ENCODE data around the gene XRCC1.

- TF ChIP-seq MLX (CRISPR knock-in tag; conservative IDR thresholded peaks at IDR 0.05) (no peak), MYC (IDR thresholded peaks at IDR 0.05; ENCODE audit: low read depth, low read length) (no peak), MYC (CRISPR knock-in tag; IDR thresholded peaks at IDR 0.05; ENCODE audit: borderline replicate concordance, low read depth) (no peak), FOXK1 (CRISPR knock-in tag; IDR thresholded peaks at IDR 0.05; ENCODE audit: borderline replicate concordance) (no peak), FOXM1 (IDR thresholded peaks at IDR 0.05; ENCODE audit: low read depth) (no peak), FOXM1 (CRISPR knock-in tag; IDR thresholded peaks at IDR 0.05; ENCODE audit: low read depth) (no peak), CTCF (IDR thresholded peaks at IDR 0.05 in 2 of 3, conservative IDR thresholded peaks at IDR 0.05 in 1 of 3; ENCODE audit: insufficient read depth in 2 of 3, low read depth in 1 of 3, low read length in 3 of 3) (no peak), ZKSCAN1 (IDR thresholded peaks at IDR 0.05; ENCODE audit: low read depth, low read length) (no peak)
Measured at GRCh38 chr19:43622070-43622469, 46.7 kb upstream of the XRCC1 start.
